ENCODE results near the gene PCNX3.

GRCh38 chr11:65583589-65583988 lies 32.0 kb upstream of the PCNX3 start:
- no peak for TF ChIP-seq CTCF (IDR thresholded peaks at IDR 0.05)
- no peak for TF ChIP-seq POLR2A (IDR thresholded peaks at IDR 0.05)
